Activated gamma-delta T cell treated with Interleukin-2 at 50 U/mL for 16 hours (primary cell): Measurements from ENCODE around the gene KRT28.

Source experiments
- DNase-seq: peaks from one replicate; pipeline ENCODE4 v3.0.0-alpha.2; 2020

KRT28 gene

GRCh38 chr17:40799859-40800258 is at the start of gene KRT28:
TSS of gene KRT28 (minus strand) at chr17:40799959. CDS start at chr17:40799893, 66 bp downstream.
- no peak for DNase-seq

- DNase-seq, result no peak
These were observed 49.0 kb upstream of the KRT28 start for GRCh38 chr17:40848583-40849235.

GRCh38 chr17:40846515-40847144 is 46.9 kb upstream of the KRT28 start:
- no peak for DNase-seq

- no peak for DNase-seq
These were observed 44.9 kb upstream of the KRT28 start for GRCh38 chr17:40844671-40845107.

GRCh38 chr17:40843242-40843641 is 43.5 kb upstream of the KRT28 start:
- no peak for DNase-seq

GRCh38 chr17:40841246-40841645 is 41.5 kb upstream of the KRT28 start:
- no peak for DNase-seq

- DNase-seq, result no peak
These were observed 39.4 kb upstream of the KRT28 start for GRCh38 chr17:40839194-40839593.

GRCh38 chr17:40836020-40836419 is 36.3 kb upstream of the KRT28 start:
- DNase-seq, result no peak

- no peak for DNase-seq
These were observed 34.1 kb upstream of the KRT28 start for GRCh38 chr17:40833882-40834281.

- no peak for DNase-seq
These were observed 33.1 kb upstream of the KRT28 start for GRCh38 chr17:40832840-40833239.

- no peak for DNase-seq
These were observed 30.5 kb upstream of the KRT28 start for GRCh38 chr17:40830085-40830776.

GRCh38 chr17:40828454-40829044 is 28.8 kb upstream of the KRT28 start:
- no peak for DNase-seq

- no peak for DNase-seq
These were observed 28.1 kb upstream of the KRT28 start for GRCh38 chr17:40827746-40828453.

- no peak for DNase-seq
These were observed 25.8 kb upstream of the KRT28 start for GRCh38 chr17:40825599-40825998.

GRCh38 chr17:40824015-40824832 is 24.5 kb upstream of the KRT28 start:
- DNase-seq, result no peak

GRCh38 chr17:40822132-40822812 is 22.5 kb upstream of the KRT28 start, which contains the start of gene KRT10:
TSS of gene KRT10 (minus strand) at chr17:40822614. CDS start at chr17:40822585, 29 bp downstream.
- no peak for DNase-seq

- DNase-seq, result no peak
These were observed 21.8 kb upstream of the KRT28 start for GRCh38 chr17:40821536-40821935.

GRCh38 chr17:40820228-40820838 is 20.6 kb upstream of the KRT28 start:
- no peak for DNase-seq

GRCh38 chr17:40819528-40820125 is 19.9 kb upstream of the KRT28 start:
- no peak for DNase-seq

GRCh38 chr17:40818733-40819527 is 19.2 kb upstream of the KRT28 start:
- DNase-seq, result peak; percentile 81
